ENCODE results near the gene IKBKE.

IKBKE gene

DNA sequence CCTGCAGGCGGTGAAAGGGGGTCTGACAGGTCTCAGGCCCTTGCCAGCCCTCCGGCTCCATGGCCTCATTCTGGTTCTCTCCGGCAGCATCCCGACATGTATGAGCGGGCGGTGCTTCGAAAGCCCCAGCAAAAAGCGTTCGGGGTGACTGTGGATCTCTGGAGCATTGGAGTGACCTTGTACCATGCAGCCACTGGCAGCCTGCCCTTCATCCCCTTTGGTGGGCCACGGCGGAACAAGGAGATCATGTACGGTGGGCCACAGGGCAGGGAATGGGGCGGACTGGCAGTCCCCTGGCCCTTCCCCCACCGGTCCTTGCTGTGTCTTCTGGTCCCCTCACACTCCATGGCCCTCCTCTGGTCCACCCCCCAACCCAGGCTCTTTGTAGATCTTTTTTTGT is 6.3 kb downstream of the IKBKE start:
- Histone ChIP-seq H3K9me2 (replicated peaks; ENCODE audit: control insufficient read depth, low read length) (no peaks in the 10 kb centered on the region), H3K79me2 (ENCODE audit: control insufficient read depth, low read length) (no peaks in the 10 kb centered on the region), H3F3A (ENCODE audit: control insufficient read depth, insufficient read depth) (0 out of 2 replicates have a peak, but pooled peaks cover under 1% of the 10 kb centered on the region), H3K4me3 (ENCODE audit: low read length) (no peak overlapping the region), H3K9me3 (ENCODE audit: control insufficient read depth, insufficient read depth, low read length) (no peaks in the 10 kb centered on the region), H3K27me3 (ENCODE audit: control insufficient read depth, low read length) (no peaks in the 10 kb centered on the region), H3K4me2 (ENCODE audit: low read length) (no peak overlapping the region), H4K20me1 (ENCODE audit: control insufficient read depth, insufficient read depth, low read depth, low read length) (no peaks in the 10 kb centered on the region; the same call in 1 of the 2 replicates), H3K27ac (ENCODE audit: low read depth, low read length) (no peak overlapping the region), H3K4me1 (ENCODE audit: control insufficient read depth, low read length) (peaks cover 16% of the 10 kb centered on the region), H3K36me3 (ENCODE audit: control insufficient read depth, low read length) (peaks cover 40% of the 10 kb centered on the region)
- TF ChIP-seq, protein P1, sequence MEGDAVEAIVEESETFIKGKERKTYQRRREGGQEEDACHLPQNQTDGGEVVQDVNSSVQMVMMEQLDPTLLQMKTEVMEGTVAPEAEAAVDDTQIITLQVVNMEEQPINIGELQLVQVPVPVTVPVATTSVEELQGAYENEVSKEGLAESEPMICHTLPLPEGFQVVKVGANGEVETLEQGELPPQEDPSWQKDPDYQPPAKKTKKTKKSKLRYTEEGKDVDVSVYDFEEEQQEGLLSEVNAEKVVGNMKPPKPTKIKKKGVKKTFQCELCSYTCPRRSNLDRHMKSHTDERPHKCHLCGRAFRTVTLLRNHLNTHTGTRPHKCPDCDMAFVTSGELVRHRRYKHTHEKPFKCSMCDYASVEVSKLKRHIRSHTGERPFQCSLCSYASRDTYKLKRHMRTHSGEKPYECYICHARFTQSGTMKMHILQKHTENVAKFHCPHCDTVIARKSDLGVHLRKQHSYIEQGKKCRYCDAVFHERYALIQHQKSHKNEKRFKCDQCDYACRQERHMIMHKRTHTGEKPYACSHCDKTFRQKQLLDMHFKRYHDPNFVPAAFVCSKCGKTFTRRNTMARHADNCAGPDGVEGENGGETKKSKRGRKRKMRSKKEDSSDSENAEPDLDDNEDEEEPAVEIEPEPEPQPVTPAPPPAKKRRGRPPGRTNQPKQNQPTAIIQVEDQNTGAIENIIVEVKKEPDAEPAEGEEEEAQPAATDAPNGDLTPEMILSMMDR (IDR thresholded peaks at IDR 0.05; ENCODE audit: low read depth, low read length, poor library complexity, severe bottlenecking), result no peak
- TF ChIP-seq EZH2phosphoT487 (IDR thresholded peaks at IDR 0.05; ENCODE audit: borderline replicate concordance, low read length), result no peak

DNA sequence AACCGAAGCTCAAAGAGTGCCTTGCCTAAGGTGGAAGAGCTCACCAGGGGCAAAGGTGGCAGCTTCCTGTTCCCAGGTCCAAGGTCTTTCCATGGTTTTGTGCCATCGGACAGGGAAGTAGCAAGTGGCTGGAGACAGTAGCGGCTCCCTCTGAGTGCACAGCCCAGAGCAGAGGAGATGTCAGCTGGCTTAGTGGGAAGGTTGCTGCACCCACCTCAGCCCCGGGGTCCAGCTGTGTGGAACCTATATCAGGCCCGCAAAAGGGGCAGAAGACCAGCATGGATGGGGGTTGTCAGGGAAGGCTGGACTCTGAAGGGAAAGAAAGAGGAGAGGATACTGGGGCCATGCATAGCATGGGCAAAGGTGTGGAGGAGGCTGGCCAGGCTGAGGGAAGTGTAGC is 6.8 kb downstream of the IKBKE start:
- H3K27ac ChIP-seq (ENCODE audit: low read depth, low read length), result no peak overlapping the region
- H3K4me1 ChIP-seq (ENCODE audit: control insufficient read depth, low read length), result peaks cover 11% of the 10 kb centered on the region
- no peak overlapping the region for H3K4me2 ChIP-seq (ENCODE audit: low read length)
- no peaks in the 10 kb centered on the region; the same call in 1 of the 2 replicates for H4K20me1 ChIP-seq (ENCODE audit: control insufficient read depth, insufficient read depth, low read depth, low read length)
- peaks cover 40% of the 10 kb centered on the region for H3K36me3 ChIP-seq (ENCODE audit: control insufficient read depth, low read length)
- no peaks in the 10 kb centered on the region for H3K9me2 ChIP-seq (replicated peaks; ENCODE audit: control insufficient read depth, low read length)
- no peaks in the 10 kb centered on the region for H3F3A ChIP-seq (ENCODE audit: control insufficient read depth, insufficient read depth)
- no peaks in the 10 kb centered on the region for H3K9me3 ChIP-seq (ENCODE audit: control insufficient read depth, insufficient read depth, low read length)
- no peaks in the 10 kb centered on the region for H3K79me2 ChIP-seq (ENCODE audit: control insufficient read depth, low read length)
- TF ChIP-seq, protein P1 (IDR thresholded peaks at IDR 0.05; ENCODE audit: low read depth, low read length, poor library complexity, severe bottlenecking), result no peak
- no peak for TF ChIP-seq EZH2phosphoT487 (IDR thresholded peaks at IDR 0.05; ENCODE audit: borderline replicate concordance, low read length)
- H3K4me3 ChIP-seq (ENCODE audit: low read length), result no peak overlapping the region
- no peaks in the 10 kb centered on the region for H3K27me3 ChIP-seq (ENCODE audit: control insufficient read depth, low read length)

DNA sequence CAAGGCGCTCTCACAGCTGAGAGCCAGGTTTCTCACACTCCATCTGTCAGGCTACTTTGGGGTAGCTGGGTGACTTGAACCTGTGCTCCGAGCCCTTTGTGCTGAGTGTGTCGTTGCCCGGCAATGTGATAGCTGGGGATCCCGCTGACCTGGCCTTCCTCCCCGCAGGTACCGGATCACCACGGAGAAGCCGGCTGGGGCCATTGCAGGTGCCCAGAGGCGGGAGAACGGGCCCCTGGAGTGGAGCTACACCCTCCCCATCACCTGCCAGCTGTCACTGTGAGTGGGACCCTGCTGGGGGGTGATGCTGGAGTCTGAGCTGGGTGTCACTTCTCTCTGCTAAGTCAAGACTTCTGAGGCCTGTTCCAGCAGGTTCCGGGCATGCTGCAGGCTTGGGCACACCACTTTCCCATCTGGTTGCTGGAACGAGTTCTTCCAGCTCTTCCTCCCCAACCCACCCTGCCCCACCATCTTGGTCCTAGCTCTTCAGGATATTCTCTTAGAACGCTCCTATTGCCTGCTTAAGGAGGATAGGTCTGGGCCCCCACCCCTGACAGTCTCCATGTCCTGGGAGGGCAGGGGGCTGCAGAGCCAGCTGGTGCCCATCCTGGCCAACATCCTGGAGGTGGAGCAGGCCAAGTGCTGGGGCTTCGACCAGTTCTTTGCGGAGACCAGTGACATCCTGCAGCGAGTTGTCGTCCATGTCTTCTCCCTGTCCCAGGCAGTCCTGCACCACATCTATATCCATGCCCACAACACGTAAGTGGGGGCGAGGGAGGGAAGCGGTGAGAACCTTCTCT is 7.5 kb downstream of the IKBKE start:
- H3K9me2 ChIP-seq (replicated peaks; ENCODE audit: control insufficient read depth, low read length), result no peaks in the 10 kb centered on the region
- no peaks in the 10 kb centered on the region for H3K79me2 ChIP-seq (ENCODE audit: control insufficient read depth, low read length)
- no peaks in the 10 kb centered on the region for H3K9me3 ChIP-seq (ENCODE audit: control insufficient read depth, insufficient read depth, low read length)
- no peak overlapping the region for H3K27ac ChIP-seq (ENCODE audit: low read depth, low read length)
- H3K27me3 ChIP-seq (ENCODE audit: control insufficient read depth, low read length), result no peaks in the 10 kb centered on the region
- H3F3A ChIP-seq (ENCODE audit: control insufficient read depth, insufficient read depth), result no peaks in the 10 kb centered on the region
- H3K4me2 ChIP-seq (ENCODE audit: low read length), result no peak overlapping the region
- peaks cover 40% of the 10 kb centered on the region for H3K36me3 ChIP-seq (ENCODE audit: control insufficient read depth, low read length)
- no peaks in the 10 kb centered on the region for H4K20me1 ChIP-seq (ENCODE audit: control insufficient read depth, insufficient read depth, low read depth, low read length)
- no peak for TF ChIP-seq EZH2phosphoT487 (IDR thresholded peaks at IDR 0.05; ENCODE audit: borderline replicate concordance, low read length)
- TF ChIP-seq, protein P1 (IDR thresholded peaks at IDR 0.05; ENCODE audit: low read depth, low read length, poor library complexity, severe bottlenecking), result no peak
- peaks cover 4% of the 10 kb centered on the region for H3K4me1 ChIP-seq (ENCODE audit: control insufficient read depth, low read length)
- no peak overlapping the region for H3K4me3 ChIP-seq (ENCODE audit: low read length)

Measured in DOHH2 (cell line).